Stimulated activated CD4-positive, alpha-beta T cell treated with anti-CD3 and anti-CD28 coated beads, Interleukin-15, amount 100 ng/mL, for 1 hour (primary cell): ENCODE results near the gene EXOC6B.

Experiments
- DNase-seq, 2 donors: peaks; one replicate each; pipeline ENCODE4 v3.0.0-alpha.2; 2020; ENCODE audit warnings: low read depth in 1 of 2, low spot score in 1 of 2

The EXOC6B gene

DNA sequence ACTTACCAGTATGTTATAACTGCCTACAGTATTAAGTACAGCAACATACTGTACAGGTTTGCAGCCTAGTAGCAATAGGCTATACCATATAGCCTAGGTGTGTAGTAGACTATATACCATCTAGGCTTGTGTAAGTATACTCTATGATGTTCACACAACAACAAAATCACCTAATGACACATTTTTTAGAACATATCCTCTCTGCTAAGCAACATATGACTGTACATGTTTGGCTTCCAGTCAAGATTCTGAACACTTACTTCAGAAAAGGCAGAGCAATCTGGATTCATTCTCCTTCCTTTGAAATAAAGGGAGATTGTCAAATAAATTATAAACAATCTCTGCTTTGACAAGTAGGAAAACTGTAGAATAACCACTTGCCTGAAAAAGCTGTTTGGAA is 81.8 kb downstream of the EXOC6B start:
- DNase-seq: no peak

DNA sequence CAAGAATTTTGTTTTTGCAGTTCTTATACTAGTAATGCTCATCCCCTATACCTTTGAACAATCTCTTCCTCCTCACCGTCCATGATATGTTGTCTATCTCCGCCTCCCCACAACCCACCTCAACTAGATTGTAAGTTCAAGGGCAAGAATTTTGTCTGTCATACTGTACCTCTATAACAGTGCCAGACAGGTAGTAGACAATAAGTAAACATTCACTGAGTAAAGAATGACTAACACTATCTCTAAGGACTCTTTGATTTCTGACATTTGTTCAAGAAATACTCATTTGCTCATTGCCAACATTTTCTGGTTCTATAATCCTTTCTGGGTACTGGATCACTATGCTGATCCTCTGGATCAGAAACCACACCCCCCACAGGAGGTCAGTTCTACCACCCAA is 82.4 kb downstream of the EXOC6B start:
- no peak for DNase-seq

DNA sequence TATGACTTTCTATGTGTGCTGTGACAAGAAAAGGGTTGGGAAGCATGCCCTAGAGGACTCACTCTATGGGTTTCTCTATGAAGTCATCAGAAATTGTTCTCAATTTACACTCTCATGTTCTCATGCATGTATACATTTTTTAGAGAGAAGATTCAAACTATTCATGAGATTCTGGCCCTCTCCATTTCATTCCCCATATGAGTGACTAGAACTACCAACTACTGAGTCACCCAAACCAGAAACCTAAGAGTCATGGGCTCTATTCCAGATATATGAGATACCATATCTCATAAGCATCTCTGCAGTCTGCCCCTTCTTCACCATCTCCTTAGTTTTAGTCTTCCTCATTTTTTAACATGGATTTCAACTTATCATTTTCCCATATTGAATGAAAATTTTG is 87.7 kb downstream of the EXOC6B start:
- no peak for DNase-seq

DNA sequence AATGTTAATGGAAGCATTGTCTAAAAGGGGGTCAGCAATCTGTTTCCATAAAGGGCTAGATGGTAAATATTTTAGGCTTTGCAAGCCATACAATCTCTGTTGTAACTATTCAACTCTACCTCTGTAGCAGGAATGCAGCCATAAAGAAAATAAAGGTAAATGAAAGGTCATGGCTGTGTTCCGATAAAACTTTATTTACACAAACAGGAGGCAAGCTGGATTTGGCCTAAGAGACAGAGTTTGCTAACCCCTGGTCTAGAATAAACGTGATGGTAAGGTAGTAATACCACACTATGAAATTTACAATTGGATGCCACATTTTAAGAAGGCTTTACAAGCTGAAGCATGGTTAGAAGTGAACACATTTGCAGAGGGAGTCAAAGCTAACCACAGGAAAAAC is 91.4 kb downstream of the EXOC6B start:
- DNase-seq: no peak

DNA sequence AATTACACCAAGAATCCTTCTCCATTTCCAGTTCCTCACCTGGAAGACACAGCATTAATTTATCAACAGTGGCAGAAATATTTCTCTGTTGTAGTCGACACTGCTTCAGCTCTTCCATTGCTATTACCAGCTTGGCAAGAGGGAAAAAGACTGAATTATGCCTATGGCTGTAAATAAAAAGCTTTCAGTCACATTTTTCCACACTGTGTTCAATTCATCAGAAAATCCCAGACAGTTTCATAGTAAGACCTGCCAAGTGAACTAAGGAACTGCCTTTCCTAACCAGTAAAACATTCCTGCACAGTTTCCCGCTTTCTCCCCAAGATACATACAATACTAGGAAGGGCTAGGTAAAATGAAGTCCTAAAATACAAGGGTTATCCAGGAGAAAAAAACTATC is 94.7 kb downstream of the EXOC6B start:
- no peak for DNase-seq

DNA sequence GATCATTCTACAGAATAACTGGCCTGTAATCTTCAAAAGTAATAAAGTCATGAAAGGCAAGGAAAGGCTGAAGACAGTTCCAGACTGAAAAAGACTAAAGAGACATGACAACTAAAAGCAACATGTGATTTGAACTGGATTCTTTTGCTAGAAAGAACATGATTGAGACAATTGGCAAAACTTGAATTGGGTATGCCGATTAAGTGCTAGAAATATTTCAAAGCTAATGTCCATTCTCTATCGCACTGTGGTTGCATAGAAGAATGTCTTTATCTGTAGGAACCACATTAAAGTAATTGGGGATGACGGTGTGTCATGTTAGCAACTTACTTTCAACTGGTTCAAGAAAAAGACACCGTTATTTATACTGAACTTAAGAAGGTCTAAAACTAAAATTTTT is 98.5 kb downstream of the EXOC6B start:
- no peak for DNase-seq

DNA sequence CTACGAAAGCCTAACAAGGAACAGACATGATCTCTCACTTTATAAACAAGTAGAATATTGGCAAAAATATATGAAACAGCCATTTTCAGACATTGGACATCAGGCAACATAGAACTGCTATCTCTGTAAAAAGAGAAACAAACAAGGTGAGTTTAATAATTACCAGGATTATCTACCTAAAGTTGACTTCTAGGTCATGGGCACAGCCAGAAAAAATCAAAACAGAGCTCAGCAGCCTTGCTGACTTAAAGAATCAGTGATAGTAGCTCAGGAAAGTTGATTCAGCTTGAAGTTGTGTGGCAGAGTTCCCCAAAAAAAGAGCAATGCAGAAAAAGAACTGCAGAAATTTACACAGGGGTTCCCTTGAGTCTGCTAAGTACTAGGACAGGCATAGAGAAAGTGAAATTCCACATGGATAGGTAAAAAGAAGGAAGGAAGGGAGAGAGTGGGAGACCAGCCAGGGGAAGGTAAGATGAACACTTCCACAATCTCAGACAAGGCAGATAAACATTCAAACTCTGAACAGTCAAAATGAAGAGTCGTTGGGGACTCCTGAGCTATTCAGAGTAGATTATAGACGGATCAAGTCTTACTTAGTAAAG is 102.0 kb downstream of the EXOC6B start:
- no peak for DNase-seq

DNA sequence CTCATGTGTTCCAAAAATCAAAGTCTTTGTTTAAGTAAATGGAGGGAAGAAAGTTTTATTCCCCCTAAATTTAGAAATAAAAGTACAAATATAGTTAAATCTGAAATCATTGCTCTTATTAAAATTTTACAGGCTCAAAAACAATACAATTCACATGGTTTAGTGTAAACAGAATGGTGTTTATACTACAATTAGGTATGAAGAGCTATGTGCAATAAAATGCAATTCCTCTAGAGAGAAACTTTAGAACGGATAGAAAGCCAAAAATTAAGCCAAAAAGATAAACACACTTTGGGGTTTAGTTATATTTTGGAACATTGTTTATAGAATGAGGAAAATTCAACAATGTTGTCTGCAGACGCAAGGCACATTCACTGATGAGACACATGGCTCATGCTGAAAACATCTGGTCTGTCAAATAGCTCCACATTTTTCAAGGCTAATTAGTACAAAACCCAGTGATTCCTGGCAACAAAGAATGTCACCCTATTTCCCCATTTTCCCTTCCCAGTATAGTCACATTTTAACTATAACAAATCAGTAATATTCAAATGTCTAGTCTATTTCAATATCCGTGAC is 103.3 kb downstream of the EXOC6B start:
- DNase-seq: no peak

DNA sequence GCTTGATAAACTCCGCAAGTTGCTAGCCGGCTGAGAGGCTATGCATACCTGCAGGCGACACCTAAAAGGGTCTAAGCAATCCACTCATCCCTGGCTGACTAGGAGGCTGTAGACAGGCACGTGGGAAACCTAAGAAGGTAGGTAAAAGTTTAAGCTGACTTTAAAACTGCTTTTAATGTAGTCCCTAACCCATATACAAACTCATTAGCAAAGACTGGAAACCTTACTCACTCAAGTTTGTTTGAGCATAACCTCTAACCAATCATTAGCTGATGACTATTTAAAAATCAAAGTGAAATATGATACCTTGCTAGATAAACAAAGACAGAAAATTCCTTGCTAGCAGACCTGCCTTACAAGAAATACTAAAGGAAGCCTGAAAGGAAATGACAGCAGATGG is 106.4 kb downstream of the EXOC6B start:
- DNase-seq: no peak

DNA sequence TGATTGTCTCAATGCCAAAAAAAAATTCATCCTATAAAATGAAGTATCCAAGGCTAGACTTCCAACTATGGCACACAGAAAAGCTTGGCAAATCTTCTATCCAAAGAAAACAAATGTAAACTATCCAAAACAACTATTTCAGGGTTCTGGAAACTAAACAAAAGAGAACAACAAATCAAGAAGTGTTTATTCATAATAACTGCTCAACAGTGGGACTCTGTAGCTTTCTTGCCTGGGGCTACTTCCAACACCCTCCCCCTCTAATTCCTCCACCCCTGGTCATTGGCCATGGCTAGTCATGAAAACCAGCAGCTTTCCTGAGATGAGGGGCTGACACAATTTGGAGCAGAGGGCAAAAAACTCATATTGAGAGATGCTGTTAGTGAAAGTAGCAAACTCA is 107.0 kb downstream of the EXOC6B start:
- DNase-seq: no peak

DNA sequence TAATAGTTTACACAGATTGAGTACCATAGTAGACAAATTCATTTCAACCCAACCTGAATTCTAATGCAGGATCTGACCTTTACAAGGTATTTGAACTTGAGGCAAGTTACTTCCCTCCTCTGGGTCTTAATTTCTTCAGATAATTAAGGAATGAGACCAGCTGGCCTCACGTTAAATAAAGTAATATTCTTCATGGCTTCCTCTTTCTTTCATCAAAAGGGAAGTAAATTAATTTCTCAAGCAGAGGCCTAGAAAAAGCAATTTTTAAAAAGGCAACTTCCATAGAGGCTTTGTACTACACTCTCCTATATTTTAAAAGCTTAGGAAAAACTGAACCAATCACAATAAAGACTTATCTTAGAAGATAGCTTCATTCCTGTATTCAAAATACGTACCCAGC is 109.2 kb downstream of the EXOC6B start:
- no peak for DNase-seq

DNA sequence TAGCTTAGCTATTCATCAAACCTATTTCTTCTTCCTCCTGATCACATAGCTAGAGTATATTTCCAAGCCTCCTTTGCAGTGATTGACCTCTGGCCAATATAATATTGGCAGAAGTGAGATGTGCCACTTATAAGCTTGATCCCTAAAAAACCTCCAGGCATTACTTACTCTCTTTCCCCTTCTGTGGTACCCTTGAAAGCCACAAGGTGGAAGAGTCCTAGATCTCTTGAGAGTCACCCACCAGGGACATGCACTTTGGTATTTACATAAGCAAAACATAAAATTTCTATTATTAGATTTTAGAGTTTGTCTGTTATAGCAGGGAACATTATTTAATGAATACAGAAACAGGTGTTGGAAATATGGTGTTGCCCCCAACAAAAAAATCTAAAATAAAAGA is 112.0 kb downstream of the EXOC6B start:
- DNase-seq: no peak

DNA sequence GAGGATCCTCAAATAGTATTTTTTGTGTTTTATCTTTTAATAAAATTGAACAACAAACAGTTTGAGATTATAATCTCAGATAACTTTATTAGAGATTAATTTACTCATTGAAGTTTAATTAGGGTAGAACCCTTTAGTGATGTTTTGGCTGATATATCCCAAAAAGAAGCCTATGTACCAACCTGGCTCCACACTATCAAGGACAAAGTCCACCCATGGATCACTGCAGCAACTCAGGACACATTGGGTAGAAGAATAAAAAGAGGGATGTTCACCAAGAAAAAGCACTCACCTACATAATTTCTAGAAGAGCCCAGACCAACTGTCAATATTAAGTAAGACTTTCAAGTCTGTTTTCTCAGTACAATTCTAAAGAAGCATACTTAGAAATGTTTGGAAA is 112.9 kb downstream of the EXOC6B start:
- DNase-seq: no peak

DNA sequence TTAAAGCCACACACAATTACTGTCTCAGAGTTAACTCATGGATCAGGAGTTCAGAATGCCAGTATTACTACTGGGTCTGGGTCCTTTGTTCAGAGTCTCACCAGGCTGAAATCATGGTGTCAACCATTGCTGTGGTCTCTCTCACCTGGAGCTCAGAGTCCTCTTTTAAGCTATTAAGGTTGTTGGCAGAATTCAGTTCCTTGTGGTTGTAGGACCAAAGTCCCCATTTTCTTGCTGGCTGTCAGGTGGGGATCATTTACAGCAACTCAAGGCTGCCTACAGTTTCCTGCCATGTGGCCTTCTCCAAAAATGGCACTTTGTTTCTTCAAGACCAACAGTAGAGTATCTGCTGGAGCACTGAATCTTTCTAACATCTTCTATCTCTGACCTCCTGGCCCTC is 113.5 kb downstream of the EXOC6B start:
- no peak for DNase-seq

DNA sequence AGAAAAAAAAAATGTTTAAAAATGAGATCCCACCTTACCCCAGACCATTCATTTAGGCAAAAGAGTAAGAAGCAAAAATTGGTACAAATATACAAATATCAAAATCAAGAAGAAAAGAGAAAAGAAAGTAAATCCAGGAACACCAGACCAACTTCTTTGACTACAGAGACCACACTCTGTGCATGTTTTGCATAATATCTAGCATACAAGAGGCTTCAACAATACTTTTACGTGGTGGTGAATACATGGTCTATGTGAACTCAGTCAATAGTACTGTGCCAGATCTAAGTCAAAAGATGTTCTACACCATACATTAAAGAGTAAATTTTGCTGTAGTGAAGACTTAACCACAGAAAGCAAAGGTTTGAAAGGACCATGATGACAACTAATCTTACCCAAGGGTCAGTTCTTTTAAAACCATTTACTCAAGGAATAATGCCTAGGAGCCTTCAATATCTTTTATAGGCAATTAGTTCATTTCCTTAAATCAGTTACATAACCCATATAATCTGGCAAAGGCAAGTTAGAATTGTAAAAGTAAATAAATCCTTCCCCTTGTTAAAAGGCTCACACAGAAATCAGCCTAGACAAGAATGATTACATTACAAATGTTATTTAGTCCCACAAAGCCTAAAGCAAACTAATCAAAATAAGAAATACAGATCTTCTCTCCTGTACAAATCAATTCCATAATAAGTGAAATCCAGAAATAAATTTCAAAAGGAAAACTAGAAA is 115.2 kb downstream of the EXOC6B start:
- DNase-seq: no peak

DNA sequence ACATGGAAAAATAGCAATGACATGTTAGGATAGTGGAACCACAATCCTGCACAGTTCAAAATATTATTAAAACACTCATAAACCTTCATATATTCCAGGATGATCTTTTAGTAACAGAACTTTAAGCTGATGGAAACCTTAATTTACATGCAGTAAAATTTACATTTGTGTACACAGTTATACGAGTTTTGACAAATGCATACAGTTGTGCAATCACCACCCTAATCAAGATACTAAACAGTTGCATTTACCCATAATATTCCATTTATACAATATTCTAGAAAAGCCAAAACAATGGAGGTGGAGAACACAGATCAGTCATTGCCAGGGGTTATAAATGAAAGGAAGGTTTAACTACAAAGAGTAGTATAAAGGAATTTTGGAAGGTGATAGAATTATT is 117.6 kb downstream of the EXOC6B start:
- no peak for DNase-seq

DNA sequence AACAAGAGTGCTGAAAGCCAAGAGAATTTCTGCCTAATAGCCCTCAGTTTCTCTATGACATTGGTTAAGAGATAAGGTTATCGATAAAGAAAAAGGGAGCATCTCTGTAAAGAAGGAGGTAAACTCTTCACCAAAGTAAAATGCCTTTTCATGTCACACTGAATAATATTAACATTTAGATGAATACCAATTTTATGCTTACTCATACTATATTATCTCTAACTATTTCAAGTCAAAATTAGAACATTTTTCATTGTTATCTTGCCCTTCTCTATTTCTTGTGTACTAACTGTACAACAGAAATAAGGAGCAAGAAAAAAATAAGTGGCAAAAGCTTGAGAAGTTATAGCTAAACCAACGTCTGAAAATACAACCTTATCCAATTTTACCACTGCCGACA is 127.5 kb downstream of the EXOC6B start:
- DNase-seq: no peak

DNA sequence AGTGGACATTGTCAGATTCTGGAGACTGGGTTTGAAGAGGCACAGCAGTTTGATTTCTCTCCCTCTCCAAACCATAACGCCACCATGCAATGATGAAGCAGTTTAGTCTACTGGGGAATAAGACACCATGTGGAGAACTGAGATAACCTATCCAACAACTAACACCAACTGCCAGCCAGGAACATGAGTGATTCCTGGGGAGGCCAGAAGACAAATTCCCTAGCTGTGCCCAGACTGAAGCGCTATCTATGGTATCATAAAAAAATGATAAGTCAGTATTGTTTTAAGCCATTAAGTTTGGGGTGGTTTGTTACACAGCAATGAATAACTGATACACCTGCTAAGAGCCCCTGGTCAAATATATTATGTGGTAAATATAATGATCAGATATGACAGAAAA is 129.3 kb downstream of the EXOC6B start:
- DNase-seq: no peak

DNA sequence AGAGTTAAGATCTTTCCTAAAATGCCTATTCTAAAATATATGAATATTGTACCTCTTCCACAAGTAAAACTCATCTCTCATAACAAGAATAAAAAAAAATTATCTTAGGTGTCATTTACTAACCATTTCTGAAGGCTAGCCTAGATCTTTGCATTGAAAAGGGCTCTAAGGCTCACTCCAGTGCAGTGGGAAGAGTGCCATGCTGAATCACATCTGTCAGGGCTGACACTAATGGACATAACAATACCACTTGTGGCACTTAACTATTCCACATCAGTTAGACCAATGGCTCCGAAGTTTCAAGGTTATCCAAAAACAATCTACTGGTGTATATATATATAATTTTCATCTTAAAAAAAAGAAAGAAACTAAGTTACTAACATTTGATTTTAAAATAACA is 130.2 kb downstream of the EXOC6B start:
- no peak for DNase-seq

DNA sequence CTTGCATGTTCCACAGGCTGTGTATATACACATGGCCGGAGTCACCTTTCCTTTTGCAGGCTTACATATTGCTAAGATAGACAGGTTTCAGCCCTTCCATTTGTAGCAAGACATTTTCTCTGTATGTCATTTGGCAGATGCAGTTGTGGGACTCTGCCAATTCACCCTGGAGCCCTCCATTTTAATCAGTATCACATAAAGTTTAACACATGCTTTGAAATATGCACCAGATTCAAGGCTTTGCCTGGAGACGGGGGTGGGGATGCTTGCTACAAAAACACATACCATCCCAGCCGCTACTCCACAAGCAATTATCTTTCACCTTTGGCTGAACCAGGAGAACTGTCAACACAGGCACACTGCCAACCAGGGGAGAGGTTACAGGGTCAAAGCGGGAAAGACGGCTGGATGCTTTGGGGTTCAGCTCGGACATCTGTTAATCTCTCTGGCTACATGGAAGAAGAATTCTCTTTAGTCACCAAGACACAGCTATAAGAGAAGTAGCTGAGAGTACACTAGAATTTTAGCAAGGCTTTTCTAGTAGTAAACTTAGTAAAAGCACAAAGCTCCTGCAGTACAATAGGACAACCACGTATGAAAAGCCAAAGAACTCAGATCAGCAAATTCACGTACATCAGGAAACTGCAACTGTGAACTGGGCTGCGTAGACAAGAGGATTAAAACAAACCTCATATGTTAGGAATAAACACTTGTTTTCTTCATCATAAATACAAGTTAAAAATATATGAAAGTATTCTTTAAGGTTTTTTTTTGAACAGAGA is 130.9 kb downstream of the EXOC6B start:
- no peak for DNase-seq

DNA sequence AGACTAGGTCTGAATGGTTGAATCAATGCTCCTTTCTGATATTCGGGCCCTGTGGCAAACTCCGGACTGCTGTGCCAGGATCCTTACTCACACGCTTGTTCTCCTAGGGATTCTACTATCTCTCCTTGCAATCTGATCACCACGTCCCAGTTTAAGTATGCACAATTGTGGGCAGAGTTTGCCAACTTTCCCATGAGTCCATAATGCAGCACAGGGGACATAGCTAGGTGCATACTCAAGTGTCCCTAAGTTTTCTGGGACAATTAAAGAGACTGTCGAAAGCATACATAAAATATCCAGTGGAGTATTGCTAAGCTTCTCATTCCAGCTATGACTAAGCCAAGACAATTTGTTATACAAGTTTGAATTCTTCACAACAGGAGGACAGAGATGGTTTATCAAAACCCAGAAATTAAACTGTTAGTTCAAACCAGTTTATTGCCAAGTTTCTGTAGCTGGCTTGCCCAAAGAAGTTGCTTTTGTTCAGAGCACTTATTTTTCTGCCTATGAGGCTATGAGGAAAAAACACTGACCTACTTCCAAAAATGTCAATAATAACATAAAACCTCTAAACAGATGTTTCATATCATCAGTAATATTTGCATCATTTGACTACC is 136.1 kb downstream of the EXOC6B start:
- no peak for DNase-seq
